HepG2 (cell line): ENCODE measurements around the gene PPM1F. TPM values are rescaled to one million over a fixed set of nuclear protein-coding genes. Genes with fewer than 3 reads are reported as not detected.
A peak's percentile ranks its signal among the peaks of the same experiment; 100 is the strongest.

Source experiments
- ATF7-NPFF ChIP-seq: sonication (generic); formaldehyde crosslinking; IDR thresholded peaks from 2 replicates; pipeline ENCODE4 v1.8.1; 2023; ENCODE audit warnings: mild to moderate bottlenecking, low read depth, missing genetic modification reagents, moderate library complexity
- DMTF1 ChIP-seq: sonication (generic); formaldehyde crosslinking; IDR thresholded peaks from 2 replicates; pipeline ENCODE4 v1.4.0; 2020; ENCODE audit warnings: mild to moderate bottlenecking, missing genetic modification reagents
- HIVEP1 ChIP-seq: sonication (generic); formaldehyde crosslinking; IDR thresholded peaks from 2 replicates; pipeline ENCODE4 v1.4.0; 2020; ENCODE audit warnings: mild to moderate bottlenecking, missing genetic modification reagents
- HNRNPLL ChIP-seq: fragments of 200-400 bp; formaldehyde crosslinking; IDR thresholded peaks from 2 replicates; pipeline ENCODE4 v1.6.1; 2017; ENCODE audit warnings: mild to moderate bottlenecking, low read depth, low read length; ENCODE audit not compliant: poor library complexity, severe bottlenecking
- ISL2 ChIP-seq: sonication (generic); formaldehyde crosslinking; IDR thresholded peaks from 2 replicates; pipeline ENCODE4 v1.5.0; 2020; ENCODE audit warnings: missing genetic modification reagents
- MIER2 ChIP-seq: IDR thresholded peaks from 2 replicates; pipeline ENCODE4 v1.6.1; 2016; ENCODE audit warnings: missing biosample characterization, missing genetic modification reagents
- PHF8 ChIP-seq: sonication (generic); formaldehyde crosslinking; IDR thresholded peaks from 2 replicates; pipeline ENCODE4 v1.5.0; 2020; ENCODE audit warnings: missing genetic modification reagents
- RBM39 ChIP-seq: fragments of 200-400 bp; formaldehyde crosslinking; IDR thresholded peaks from one replicate; pipeline ENCODE4 v1.6.1; 2018; ENCODE audit warnings: antibody characterized with exemption, mild to moderate bottlenecking, low read depth, low read length; ENCODE audit not compliant: poor library complexity, severe bottlenecking
- REPIN1 ChIP-seq: sonication (generic); formaldehyde crosslinking; IDR thresholded peaks from 2 replicates; pipeline ENCODE4 v1.8.0; 2022; ENCODE audit warnings: missing genetic modification reagents, low read depth, mild to moderate bottlenecking, borderline replicate concordance
- ZMYM3 ChIP-seq: sonication (generic); formaldehyde crosslinking; IDR thresholded peaks from 2 replicates; pipeline ENCODE4 v1.5.1; 2020; ENCODE audit warnings: mild to moderate bottlenecking, missing genetic modification reagents
- ZNF17 ChIP-seq: sonication (generic); formaldehyde crosslinking; IDR thresholded peaks from 2 replicates; pipeline ENCODE4 v1.5.0; 2020; ENCODE audit warnings: mild to moderate bottlenecking, missing genetic modification reagents
- ZNF251 ChIP-seq: sonication (generic); formaldehyde crosslinking; IDR thresholded peaks from 2 replicates; pipeline ENCODE4 v1.9.0; 2021; ENCODE audit warnings: mild to moderate bottlenecking, missing genetic modification reagents
- ZNF317 ChIP-seq: sonication (generic); formaldehyde crosslinking; IDR thresholded peaks from 2 replicates; pipeline ENCODE4 v1.5.0; 2020; ENCODE audit warnings: mild to moderate bottlenecking, missing genetic modification reagents
- ZNF619 ChIP-seq: sonication (generic); formaldehyde crosslinking; IDR thresholded peaks from 2 replicates; pipeline ENCODE4 v1.4.0; 2020; ENCODE audit warnings: mild to moderate bottlenecking, missing genetic modification reagents
- polyA plus RNA-seq, 8 experiments: library from polyadenylated mRNA; depleted of rRNA in 3 of 8; stranded (reverse) in 7 of 8; unstranded in 1 of 8; fragments of >200 nt; fragmentation: Illumina TruSeq in 4 of 8; extraction: Trizol in 4 of 8; gene quantifications; 2 replicates each; pipeline versions ENCODE4 v1.2.1 to v1.2.3, GENCODE V29; 2011 to 2016; ENCODE audit warnings: low read depth in 4 of 8, missing spikeins in 1 of 8, mixed read lengths in 1 of 8; ENCODE audit not compliant: insufficient read depth in 1 of 8
- total RNA-seq, 5 experiments: library from RNA; depleted of rRNA; stranded (reverse); fragments of >200 nt; fragmentation: Illumina TruSeq; extraction: Trizol; gene quantifications; 2 replicates each; pipeline ENCODE4 v1.2.3, GENCODE V29; 2016; ENCODE audit warnings: low read depth in 1 of 5
- TF ChIP-seq, protein P1 (sequence below): sonication (generic); formaldehyde crosslinking; IDR thresholded peaks from 2 replicates; pipeline ENCODE4 v1.4.0; 2020; ENCODE audit warnings: missing genetic modification reagents, borderline replicate concordance
- TF ChIP-seq, protein P2 (sequence below): sonication (generic); formaldehyde crosslinking; IDR thresholded peaks from 2 replicates; pipeline ENCODE4 v1.5.1; 2020; ENCODE audit warnings: missing genetic modification reagents, mild to moderate bottlenecking, borderline replicate concordance
- TF ChIP-seq, protein P3 (sequence below): sonication (generic); formaldehyde crosslinking; IDR thresholded peaks from 2 replicates; pipeline ENCODE4 v1.4.0; 2020; ENCODE audit warnings: missing genetic modification reagents
- TF ChIP-seq, protein P4 (sequence below): sonication (generic); formaldehyde crosslinking; IDR thresholded peaks from 2 replicates; pipeline ENCODE4 v1.5.0; 2020; ENCODE audit warnings: mild to moderate bottlenecking, missing genetic modification reagents

PPM1F gene
- total and polyA plus RNA-seq, 2 of the 13 experiments (the other 11 are each of a cell fraction or from before 2014, with no cell fraction given) = 11.0 to 19.6 TPM

- TF ChIP-seq, protein P1, sequence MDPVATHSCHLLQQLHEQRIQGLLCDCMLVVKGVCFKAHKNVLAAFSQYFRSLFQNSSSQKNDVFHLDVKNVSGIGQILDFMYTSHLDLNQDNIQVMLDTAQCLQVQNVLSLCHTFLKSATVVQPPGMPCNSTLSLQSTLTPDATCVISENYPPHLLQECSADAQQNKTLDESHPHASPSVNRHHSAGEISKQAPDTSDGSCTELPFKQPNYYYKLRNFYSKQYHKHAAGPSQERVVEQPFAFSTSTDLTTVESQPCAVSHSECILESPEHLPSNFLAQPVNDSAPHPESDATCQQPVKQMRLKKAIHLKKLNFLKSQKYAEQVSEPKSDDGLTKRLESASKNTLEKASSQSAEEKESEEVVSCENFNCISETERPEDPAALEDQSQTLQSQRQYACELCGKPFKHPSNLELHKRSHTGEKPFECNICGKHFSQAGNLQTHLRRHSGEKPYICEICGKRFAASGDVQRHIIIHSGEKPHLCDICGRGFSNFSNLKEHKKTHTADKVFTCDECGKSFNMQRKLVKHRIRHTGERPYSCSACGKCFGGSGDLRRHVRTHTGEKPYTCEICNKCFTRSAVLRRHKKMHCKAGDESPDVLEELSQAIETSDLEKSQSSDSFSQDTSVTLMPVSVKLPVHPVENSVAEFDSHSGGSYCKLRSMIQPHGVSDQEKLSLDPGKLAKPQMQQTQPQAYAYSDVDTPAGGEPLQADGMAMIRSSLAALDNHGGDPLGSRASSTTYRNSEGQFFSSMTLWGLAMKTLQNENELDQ (CRISPR knock-in tag) = no peak
- TF ChIP-seq ATF7-NPFF (CRISPR knock-in tag) (peak; percentile 20; the same call in 1 of the 2 replicates), DMTF1 (CRISPR knock-in tag) (no peak), RBM39 (no peak), ISL2 (CRISPR knock-in tag) (no peak), ZNF619 (CRISPR knock-in tag) (no peak), ZNF17 (CRISPR knock-in tag) (no peak), ZNF317 (CRISPR knock-in tag) (no peak), ZNF251 (CRISPR knock-in tag) (no peak), HIVEP1 (no peak), HNRNPLL (no peak), MIER2 (no peak), PHF8 (CRISPR knock-in tag) (peak; percentile 56), REPIN1 (no peak), ZMYM3 (CRISPR knock-in tag) (no peak)
- TF ChIP-seq, protein P2, sequence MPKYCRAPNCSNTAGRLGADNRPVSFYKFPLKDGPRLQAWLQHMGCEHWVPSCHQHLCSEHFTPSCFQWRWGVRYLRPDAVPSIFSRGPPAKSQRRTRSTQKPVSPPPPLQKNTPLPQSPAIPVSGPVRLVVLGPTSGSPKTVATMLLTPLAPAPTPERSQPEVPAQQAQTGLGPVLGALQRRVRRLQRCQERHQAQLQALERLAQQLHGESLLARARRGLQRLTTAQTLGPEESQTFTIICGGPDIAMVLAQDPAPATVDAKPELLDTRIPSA (CRISPR knock-in tag) = no peak
- TF ChIP-seq, protein P3, sequence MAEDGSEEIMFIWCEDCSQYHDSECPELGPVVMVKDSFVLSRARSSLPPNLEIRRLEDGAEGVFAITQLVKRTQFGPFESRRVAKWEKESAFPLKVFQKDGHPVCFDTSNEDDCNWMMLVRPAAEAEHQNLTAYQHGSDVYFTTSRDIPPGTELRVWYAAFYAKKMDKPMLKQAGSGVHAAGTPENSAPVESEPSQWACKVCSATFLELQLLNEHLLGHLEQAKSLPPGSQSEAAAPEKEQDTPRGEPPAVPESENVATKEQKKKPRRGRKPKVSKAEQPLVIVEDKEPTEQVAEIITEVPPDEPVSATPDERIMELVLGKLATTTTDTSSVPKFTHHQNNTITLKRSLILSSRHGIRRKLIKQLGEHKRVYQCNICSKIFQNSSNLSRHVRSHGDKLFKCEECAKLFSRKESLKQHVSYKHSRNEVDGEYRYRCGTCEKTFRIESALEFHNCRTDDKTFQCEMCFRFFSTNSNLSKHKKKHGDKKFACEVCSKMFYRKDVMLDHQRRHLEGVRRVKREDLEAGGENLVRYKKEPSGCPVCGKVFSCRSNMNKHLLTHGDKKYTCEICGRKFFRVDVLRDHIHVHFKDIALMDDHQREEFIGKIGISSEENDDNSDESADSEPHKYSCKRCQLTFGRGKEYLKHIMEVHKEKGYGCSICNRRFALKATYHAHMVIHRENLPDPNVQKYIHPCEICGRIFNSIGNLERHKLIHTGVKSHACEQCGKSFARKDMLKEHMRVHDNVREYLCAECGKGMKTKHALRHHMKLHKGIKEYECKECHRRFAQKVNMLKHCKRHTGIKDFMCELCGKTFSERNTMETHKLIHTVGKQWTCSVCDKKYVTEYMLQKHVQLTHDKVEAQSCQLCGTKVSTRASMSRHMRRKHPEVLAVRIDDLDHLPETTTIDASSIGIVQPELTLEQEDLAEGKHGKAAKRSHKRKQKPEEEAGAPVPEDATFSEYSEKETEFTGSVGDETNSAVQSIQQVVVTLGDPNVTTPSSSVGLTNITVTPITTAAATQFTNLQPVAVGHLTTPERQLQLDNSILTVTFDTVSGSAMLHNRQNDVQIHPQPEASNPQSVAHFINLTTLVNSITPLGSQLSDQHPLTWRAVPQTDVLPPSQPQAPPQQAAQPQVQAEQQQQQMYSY (CRISPR knock-in tag) = no peak
- TF ChIP-seq, protein P4, sequence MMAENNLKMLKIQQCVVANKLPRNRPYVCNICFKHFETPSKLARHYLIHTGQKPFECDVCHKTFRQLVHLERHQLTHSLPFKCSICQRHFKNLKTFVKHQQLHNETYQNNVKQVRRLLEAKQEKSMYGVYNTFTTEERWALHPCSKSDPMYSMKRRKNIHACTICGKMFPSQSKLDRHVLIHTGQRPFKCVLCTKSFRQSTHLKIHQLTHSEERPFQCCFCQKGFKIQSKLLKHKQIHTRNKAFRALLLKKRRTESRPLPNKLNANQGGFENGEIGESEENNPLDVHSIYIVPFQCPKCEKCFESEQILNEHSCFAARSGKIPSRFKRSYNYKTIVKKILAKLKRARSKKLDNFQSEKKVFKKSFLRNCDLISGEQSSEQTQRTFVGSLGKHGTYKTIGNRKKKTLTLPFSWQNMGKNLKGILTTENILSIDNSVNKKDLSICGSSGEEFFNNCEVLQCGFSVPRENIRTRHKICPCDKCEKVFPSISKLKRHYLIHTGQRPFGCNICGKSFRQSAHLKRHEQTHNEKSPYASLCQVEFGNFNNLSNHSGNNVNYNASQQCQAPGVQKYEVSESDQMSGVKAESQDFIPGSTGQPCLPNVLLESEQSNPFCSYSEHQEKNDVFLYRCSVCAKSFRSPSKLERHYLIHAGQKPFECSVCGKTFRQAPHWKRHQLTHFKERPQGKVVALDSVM (CRISPR knock-in tag) = no peak
Measured at GRCh38 chr22:21951931-21952465, 650 bp downstream of the PPM1F start (continued).
